Cerebellar cortex (tissue), 1 donor: Measurements from ENCODE around the gene NRROS.
A peak's percentile ranks its signal among the peaks of the same experiment; 100 is the strongest.

Experiments used
- DNase-seq: peaks from one replicate; pipeline ENCODE4 v3.0.0-alpha.2; 2015; ENCODE audit warnings: low spot score

The NRROS gene

GRCh38 chr3:196684548-196685407, 45.3 kb downstream of the NRROS start:
- DNase-seq: peak; percentile 80

- DNase-seq: no peak
These were observed 46.9 kb downstream of the NRROS start for GRCh38 chr3:196686436-196686835.

- DNase-seq: no peak
These were observed 48.9 kb downstream of the NRROS start for GRCh38 chr3:196688349-196688748.

- DNase-seq: no peak
These were observed 50.6 kb downstream of the NRROS start for GRCh38 chr3:196689941-196690660.

- DNase-seq: no peak
These were observed 51.9 kb downstream of the NRROS start for GRCh38 chr3:196691386-196691785.

- DNase-seq: no peak
These were observed 54.7 kb downstream of the NRROS start for GRCh38 chr3:196694202-196694638.

- no peak for DNase-seq
These were observed 55.7 kb downstream of the NRROS start for GRCh38 chr3:196694941-196695848.

- DNase-seq: no peak
These were observed 56.3 kb downstream of the NRROS start for GRCh38 chr3:196695849-196696226.

GRCh38 chr3:196697270-196697669, 57.8 kb downstream of the NRROS start:
- no peak for DNase-seq

- DNase-seq: no peak
These were observed 60.3 kb downstream of the NRROS start for GRCh38 chr3:196699749-196700148.

- no peak for DNase-seq
These were observed 61.3 kb downstream of the NRROS start for GRCh38 chr3:196700801-196701200.

- DNase-seq: no peak
These were observed 66.8 kb downstream of the NRROS start for GRCh38 chr3:196706327-196706726.

GRCh38 chr3:196706731-196707130, 67.2 kb downstream of the NRROS start:
- no peak for DNase-seq

GRCh38 chr3:196707566-196707965, 68.1 kb downstream of the NRROS start:
- no peak for DNase-seq

GRCh38 chr3:196708467-196708866, 69.0 kb downstream of the NRROS start:
- DNase-seq: no peak
